ENCODE results near the gene NECAB3. TPM values are rescaled to one million over a fixed set of nuclear protein-coding genes. Genes with fewer than 3 reads are reported as not detected.

The NECAB3 gene
- total RNA-seq, 4 donors from 2014 or later: 5.6 to 44.3 (median 20.4) TPM

- Histone ChIP-seq H3K4me1 (peaks cover 7 to 21% of the 10 kb centered on the region in 2 donors), H3K36me3 (no peaks in the 10 kb centered on the region), H3K27ac (peak overlapping the region; percentile 90 to 91), H3K27me3 (no peaks in the 10 kb centered on the region), H3K4me3 (peak overlapping the region in 1 of 2 donors; percentile 72), H3K9me3 (no peaks in the 10 kb centered on the region)
- peak in 1 of 2 donors; percentile 23 for DNase-seq
- no peak for TF ChIP-seq POLR2A (IDR thresholded peaks at IDR 0.05)
- TF ChIP-seq CTCF (IDR thresholded peaks at IDR 0.05): no peak
- intact Hi-C loops (cut with DNase I; ENCODE audit: low total_unique reads): no loop called here
Observed at GRCh38 chr20:33672426-33673113, 1.7 kb downstream of the NECAB3 start.

GRCh38 chr20:33671573-33672288 lies 2.5 kb downstream of the NECAB3 start:
- Histone ChIP-seq H3K27ac (peak overlapping the region in 1 of 2 donors; percentile 91), H3K27me3 (no peaks in the 10 kb centered on the region), H3K36me3 (no peaks in the 10 kb centered on the region), H3K4me1 (peaks cover 7 to 21% of the 10 kb centered on the region in 2 donors), H3K9me3 (no peaks in the 10 kb centered on the region), H3K4me3 (no peak overlapping the region)
- intact Hi-C loops (cut with DNase I; ENCODE audit: low total_unique reads): no loop called here
- TF ChIP-seq CTCF (IDR thresholded peaks at IDR 0.05) (no peak), POLR2A (IDR thresholded peaks at IDR 0.05) (no peak)
- DNase-seq: no peak

GRCh38 chr20:33670715-33671499 lies 3.3 kb downstream of the NECAB3 start:
- intact Hi-C loops (cut with DNase I; ENCODE audit: low total_unique reads): no loop called here
- no peak for TF ChIP-seq CTCF (IDR thresholded peaks at IDR 0.05)
- TF ChIP-seq POLR2A (IDR thresholded peaks at IDR 0.05): no peak
- Histone ChIP-seq H3K27ac (no peak overlapping the region), H3K9me3 (no peaks in the 10 kb centered on the region), H3K4me1 (peaks cover 6 to 18% of the 10 kb centered on the region in 2 donors), H3K36me3 (no peaks in the 10 kb centered on the region), H3K4me3 (no peak overlapping the region), H3K27me3 (no peaks in the 10 kb centered on the region)
- no peak for DNase-seq

- intact Hi-C loops (cut with DNase I; ENCODE audit: low total_unique reads): loop anchor here (2.0 kb wide), 1 partner anchor 213 kb away; no protein-coding TSS in a partner anchor
- no peak overlapping the region for H3K4me3 ChIP-seq
- no peaks in the 10 kb centered on the region for H3K9me3 ChIP-seq
- TF ChIP-seq POLR2A (IDR thresholded peaks at IDR 0.05): no peak
- TF ChIP-seq CTCF (IDR thresholded peaks at IDR 0.05): no peak
- H3K4me1 ChIP-seq: peaks cover 0 to 12% of the 10 kb centered on the region in 2 donors
- no peak overlapping the region for H3K27ac ChIP-seq
- no peaks in the 10 kb centered on the region for H3K36me3 ChIP-seq
- no peaks in the 10 kb centered on the region for H3K27me3 ChIP-seq
- DNase-seq: peak in 1 of 2 donors; percentile 22
Observed at GRCh38 chr20:33669873-33670640, 4.2 kb downstream of the NECAB3 start.

Measured in uterus (tissue), 4 donors.